ENCODE data around the gene UROC1. TPM values are rescaled to one million over a fixed set of nuclear protein-coding genes. Genes with fewer than 3 reads are reported as not detected.

UROC1 gene
- total RNA-seq, 6 experiments from 2014 or later: not detected

GRCh38 chr3:126464997-126465396, 52.6 kb downstream of the UROC1 start:
- no peak for TF ChIP-seq CTCF (IDR thresholded peaks at IDR 0.05)
- Mint-ChIP-seq H3K4me3 (no peak overlapping the region), H3K36me3 (ENCODE audit: low read depth) (peaks cover 36% of the 10 kb centered on the region), H3K9me3 (no peaks in the 10 kb centered on the region), H3K4me1 (ENCODE audit: low read depth) (no peaks in the 10 kb centered on the region), H3K27ac (no peak overlapping the region), H3K27me3 (ENCODE audit: insufficient read depth) (no peaks in the 10 kb centered on the region)
- no peak for DNase-seq

- Mint-ChIP-seq H3K9me3 (no peaks in the 10 kb centered on the region), H3K36me3 (ENCODE audit: low read depth) (peaks cover 31% of the 10 kb centered on the region), H3K27me3 (ENCODE audit: insufficient read depth) (no peaks in the 10 kb centered on the region), H3K4me3 (no peak overlapping the region), H3K27ac (no peak overlapping the region), H3K4me1 (ENCODE audit: low read depth) (no peaks in the 10 kb centered on the region)
- DNase-seq: no peak
- no peak for TF ChIP-seq CTCF (IDR thresholded peaks at IDR 0.05)
Measured at GRCh38 chr3:126464494-126464893, 53.1 kb downstream of the UROC1 start.

GRCh38 chr3:126464093-126464492, 53.5 kb downstream of the UROC1 start:
- Mint-ChIP-seq H3K36me3 (ENCODE audit: low read depth) (peaks cover 27% of the 10 kb centered on the region), H3K9me3 (no peaks in the 10 kb centered on the region), H3K27ac (no peak overlapping the region), H3K4me1 (ENCODE audit: low read depth) (no peaks in the 10 kb centered on the region), H3K27me3 (ENCODE audit: insufficient read depth) (no peaks in the 10 kb centered on the region), H3K4me3 (no peak overlapping the region)
- no peak for TF ChIP-seq CTCF (IDR thresholded peaks at IDR 0.05)
- DNase-seq: no peak

- no peak for TF ChIP-seq CTCF (IDR thresholded peaks at IDR 0.05)
- no peak overlapping the region for H3K27ac Mint-ChIP-seq
- H3K4me3 Mint-ChIP-seq: no peak overlapping the region
- H3K4me1 Mint-ChIP-seq (ENCODE audit: low read depth): no peaks in the 10 kb centered on the region
- H3K9me3 Mint-ChIP-seq: no peaks in the 10 kb centered on the region
- H3K27me3 Mint-ChIP-seq (ENCODE audit: insufficient read depth): no peaks in the 10 kb centered on the region
- peaks cover 24% of the 10 kb centered on the region for H3K36me3 Mint-ChIP-seq (ENCODE audit: low read depth)
- DNase-seq: no peak
Measured at GRCh38 chr3:126463521-126463920, 54.1 kb downstream of the UROC1 start.

GRCh38 chr3:126461450-126462070, 56.0 kb downstream of the UROC1 start:
- Mint-ChIP-seq H3K36me3 (ENCODE audit: low read depth) (peaks cover 24% of the 10 kb centered on the region), H3K27ac (no peak overlapping the region), H3K4me3 (no peak overlapping the region), H3K9me3 (no peaks in the 10 kb centered on the region), H3K27me3 (ENCODE audit: insufficient read depth) (no peaks in the 10 kb centered on the region), H3K4me1 (ENCODE audit: low read depth) (no peaks in the 10 kb centered on the region)
- no peak for TF ChIP-seq CTCF (IDR thresholded peaks at IDR 0.05)
- no peak for DNase-seq

- Mint-ChIP-seq H3K27me3 (ENCODE audit: insufficient read depth) (no peaks in the 10 kb centered on the region), H3K9me3 (no peaks in the 10 kb centered on the region)
- DNase-seq: no peak
Measured at GRCh38 chr3:126460381-126460780, 57.2 kb downstream of the UROC1 start.

More at GRCh38 chr3:126460381-126460780, 57.2 kb downstream of the UROC1 start:
- Mint-ChIP-seq H3K27ac (no peak overlapping the region), H3K4me3 (no peak overlapping the region), H3K36me3 (ENCODE audit: low read depth) (peaks cover 24% of the 10 kb centered on the region), H3K4me1 (ENCODE audit: low read depth) (no peaks in the 10 kb centered on the region)
- no peak for TF ChIP-seq CTCF (IDR thresholded peaks at IDR 0.05)

Measured in HFFc6 (cell line).